Sigmoid colon (tissue), 7 donors: ENCODE results near the gene HECTD4. TPM values are rescaled to one million over a fixed set of nuclear protein-coding genes. Genes with fewer than 3 reads are reported as not detected.

ENCODE experiments used
- DNase-seq: peaks from one replicate; pipeline ENCODE4 v3.0.0-alpha.2; 2019
- H3K27ac ChIP-seq, 4 donors: fragments of 200-600 bp; sonication (generic); one replicate each; pipeline ENCODE4 v1.5.1; 2016 to 2019; ENCODE audit warnings: mild to moderate bottlenecking in 1 of 4
- H3K27me3 ChIP-seq, 3 donors: fragments of 200-600 bp; sonication (generic); one replicate each; pipeline ENCODE4 v1.5.1; 2019; ENCODE audit warnings: mild to moderate bottlenecking in 1 of 3
- H3K36me3 ChIP-seq, 4 donors: fragments of 200-600 bp; sonication (generic); one replicate each; pipeline ENCODE4 v1.5.1; 2016 to 2019
- H3K4me1 ChIP-seq, 4 donors: fragments of 200-600 bp; sonication (generic); one replicate each; pipeline ENCODE4 v1.5.1; 2017 to 2019
- H3K4me3 ChIP-seq, 4 donors: fragments of 200-600 bp; sonication (generic); one replicate each; pipeline ENCODE4 v1.5.1; 2017 to 2019; ENCODE audit warnings: mild to moderate bottlenecking in 2 of 4, moderate library complexity in 1 of 4
- H3K9me3 ChIP-seq, 4 donors: fragments of 200-600 bp in 3 of 4; sonication (generic) in 3 of 4; one replicate each; pipeline versions ENCODE4 v1.5.1 to v1.6.1; 2013 to 2019
- CTCF ChIP-seq, 4 experiments: fragments of 450-650 bp in 3 of 4; fragments of 200-600 bp in 1 of 4; IDR thresholded peaks; one replicate each; pipeline ENCODE4 v1.5.1; 2016 to 2019; ENCODE audit warnings: antibody characterized with exemption in 4 of 4, mild to moderate bottlenecking in 3 of 4, moderate library complexity in 2 of 4
- EP300 ChIP-seq, 4 donors: sonication (generic); formaldehyde crosslinking; IDR thresholded peaks; one replicate each; pipeline ENCODE4 v1.6.1; 2017; ENCODE audit warnings: antibody characterized with exemption in 4 of 4
- POLR2A ChIP-seq, 2 donors: fragments of 450-650 bp; IDR thresholded peaks; one replicate each; pipeline ENCODE4 v1.6.1; 2016; ENCODE audit warnings: antibody characterized with exemption in 2 of 2, mild to moderate bottlenecking in 2 of 2, moderate library complexity in 2 of 2
- POLR2AphosphoS5 ChIP-seq, 4 donors: sonication (generic); formaldehyde crosslinking; IDR thresholded peaks; one replicate each; pipeline ENCODE4 v1.6.1; 2017; ENCODE audit warnings: antibody characterized with exemption in 4 of 4
- WGBS, 2 donors: extraction: QIAGEN DNeasy Blood & Tissue Kit; methylation state at CpG; one replicate each; pipeline ENCODE4 v1.1.7; 2013; 5-methylcytosine and 5-hydroxymethylcytosine counted together
- intact Hi-C: fragments of 100-400 bp; cut with DNase I; formaldehyde crosslinking; loops from one replicate; pipeline ENCODE4 v1.15.1; 2023
- polyA plus RNA-seq, 3 donors: library from polyadenylated mRNA; stranded (reverse); fragments of 200-250 nt; gene quantifications; one replicate each; pipeline ENCODE4 v1.2.3, GENCODE V29; 2013
- total RNA-seq, 4 donors: library from RNA; depleted of rRNA; stranded (reverse); fragments of >200 nt; gene quantifications; one replicate each; pipeline ENCODE4 v1.1.0, GENCODE V29; 2016
- donor health status: healthy with polysubstance abuse.
- donor health status: Bipolar disorder and iron deficiency.
- donor health status: healthy.

Gene HECTD4
- total and polyA plus RNA-seq, 7 donors = 5.4 to 64.8 (median 26.0) TPM

GRCh38 chr12:112198120-112198733 is 184.0 kb downstream of the HECTD4 start:
- Histone ChIP-seq H3K27me3 (no peaks in the 10 kb centered on the region), H3K27ac (no peak overlapping the region), H3K4me1 (no peaks in the 10 kb centered on the region), H3K9me3 (no peaks in the 10 kb centered on the region), H3K36me3 (peaks cover 11 to 92% (median 43%) of the 10 kb centered on the region in 4 donors), H3K4me3 (no peak overlapping the region)
- 83 to 85% methylated on average over 9 of the region's 9 CpGs for WGBS, 2 donors
- TF ChIP-seq CTCF (IDR thresholded peaks at IDR 0.05) (peak in 3 of 4 experiments; percentile 19 to 43 (median 42)), POLR2A (IDR thresholded peaks at IDR 0.05) (no peak), EP300 (IDR thresholded peaks at IDR 0.05) (no peak), POLR2AphosphoS5 (IDR thresholded peaks at IDR 0.05) (no peak)
- intact Hi-C loops = loop anchor here (2.0 kb wide), 1 partner anchor 189 kb away; no protein-coding TSS in a partner anchor
- no peak for DNase-seq

GRCh38 chr12:112196196-112196875 is 185.9 kb downstream of the HECTD4 start:
- no peaks in the 10 kb centered on the region for H3K27me3 ChIP-seq
- H3K9me3 ChIP-seq = no peaks in the 10 kb centered on the region
- no peak overlapping the region for H3K27ac ChIP-seq
- no peak for DNase-seq
- intact Hi-C loops = no loop called here
- no peak for TF ChIP-seq EP300 (IDR thresholded peaks at IDR 0.05)
- TF ChIP-seq POLR2AphosphoS5 (IDR thresholded peaks at IDR 0.05) = no peak
- TF ChIP-seq CTCF (IDR thresholded peaks at IDR 0.05) = no peak
- TF ChIP-seq POLR2A (IDR thresholded peaks at IDR 0.05) = no peak
- peaks cover 11 to 94% (median 49%) of the 10 kb centered on the region in 4 donors for H3K36me3 ChIP-seq
- no peak overlapping the region for H3K4me3 ChIP-seq
- H3K4me1 ChIP-seq = no peaks in the 10 kb centered on the region
- 91% methylated on average over 9 of the region's 9 CpGs for WGBS, 2 donors

- H3K9me3 ChIP-seq = no peaks in the 10 kb centered on the region
- intact Hi-C loops = no loop called here
- H3K27me3 ChIP-seq = no peaks in the 10 kb centered on the region
- no peak for DNase-seq
- no peak overlapping the region for H3K4me3 ChIP-seq
- H3K36me3 ChIP-seq = peaks cover 3 to 94% (median 52%) of the 10 kb centered on the region in 4 donors
- 96 to 98% methylated on average over 20 of the region's 20 CpGs for WGBS, 2 donors
- H3K4me1 ChIP-seq = no peaks in the 10 kb centered on the region
- H3K27ac ChIP-seq = no peak overlapping the region
- TF ChIP-seq EP300 (IDR thresholded peaks at IDR 0.05) (no peak), CTCF (IDR thresholded peaks at IDR 0.05) (no peak), POLR2A (IDR thresholded peaks at IDR 0.05) (no peak), POLR2AphosphoS5 (IDR thresholded peaks at IDR 0.05) (no peak)
These were observed 187.5 kb downstream of the HECTD4 start for GRCh38 chr12:112194601-112195247.

- H3K4me1 ChIP-seq = no peaks in the 10 kb centered on the region
- no peak overlapping the region for H3K4me3 ChIP-seq
- TF ChIP-seq POLR2AphosphoS5 (IDR thresholded peaks at IDR 0.05) = no peak
- TF ChIP-seq EP300 (IDR thresholded peaks at IDR 0.05) = no peak
- TF ChIP-seq CTCF (IDR thresholded peaks at IDR 0.05) = no peak
- TF ChIP-seq POLR2A (IDR thresholded peaks at IDR 0.05) = no peak
- H3K9me3 ChIP-seq = no peaks in the 10 kb centered on the region
- no peak for DNase-seq
- H3K27ac ChIP-seq = peak overlapping the region in 2 of 4 donors; percentile 10 to 36
- H3K36me3 ChIP-seq = peaks cover 3 to 96% (median 48%) of the 10 kb centered on the region in 4 donors
- H3K27me3 ChIP-seq = no peaks in the 10 kb centered on the region
- intact Hi-C loops = no loop called here
- whole genome bisulfite sequencing, 2 donors = 95 to 96% methylated on average over 13 of the region's 13 CpGs
These were observed 189.8 kb downstream of the HECTD4 start for GRCh38 chr12:112192475-112192874.
